Tibial nerve (tissue), 4 donors: Measurements from ENCODE around the gene STK10.

Experiments used
- CTCF ChIP-seq, 5 experiments: fragments of 200-600 bp in 3 of 5; fragments of 450-650 bp in 2 of 5; sonication (generic) in 3 of 5; IDR thresholded peaks; one replicate each; pipeline ENCODE4 v1.5.1; 2016 to 2019; ENCODE audit warnings: antibody characterized with exemption in 5 of 5, mild to moderate bottlenecking in 3 of 5, moderate library complexity in 2 of 5
- EP300 ChIP-seq, 2 donors: sonication (generic); formaldehyde crosslinking; IDR thresholded peaks; one replicate each; pipeline ENCODE4 v1.6.1; 2017; ENCODE audit warnings: antibody characterized with exemption in 2 of 2, mild to moderate bottlenecking in 1 of 2
- POLR2A ChIP-seq, 2 donors: fragments of 450-650 bp; IDR thresholded peaks; one replicate each; pipeline ENCODE4 v1.6.1; 2017; ENCODE audit warnings: antibody characterized with exemption in 2 of 2, mild to moderate bottlenecking in 2 of 2, moderate library complexity in 2 of 2

DNA sequence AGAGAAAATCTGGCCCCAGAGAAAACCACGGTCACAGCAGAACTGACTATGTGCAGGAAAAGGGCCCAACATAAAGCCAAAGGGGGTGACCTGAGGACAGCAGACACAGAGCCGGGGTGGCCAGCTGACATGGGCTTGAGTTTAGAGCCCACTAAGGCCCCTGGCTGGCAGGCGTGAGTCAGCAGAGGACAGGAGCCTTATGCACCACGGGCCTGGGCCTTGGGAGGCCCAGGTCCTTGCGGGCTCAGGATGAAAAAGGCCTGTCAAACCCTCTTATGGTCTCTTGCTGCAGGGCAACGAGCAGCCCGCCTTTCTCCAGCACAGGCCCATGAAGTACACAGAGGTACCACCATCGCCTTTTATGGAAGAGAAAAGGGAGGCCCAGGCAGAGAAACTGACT is 19.7 kb downstream of the STK10 start:
- no peak for TF ChIP-seq CTCF (IDR thresholded peaks at IDR 0.05)
- TF ChIP-seq POLR2A (IDR thresholded peaks at IDR 0.05), result no peak
- no peak for TF ChIP-seq EP300 (IDR thresholded peaks at IDR 0.05)
